Liver (tissue), 3 donors: ENCODE results near the gene SYT8.

Source experiments
- ATF3 ChIP-seq: IDR thresholded peaks from 2 replicates; pipeline ENCODE4 v1.6.1; 2016; ENCODE audit warnings: antibody characterized with exemption
- CTCF ChIP-seq: fragments of 150-350 bp; IDR thresholded peaks from 2 replicates; pipeline ENCODE4 v1.5.1; 2017; ENCODE audit warnings: improper control_type of control experiment, low read depth, low read length; ENCODE audit not compliant: missing input control
- EGR1 ChIP-seq, 2 donors: IDR thresholded peaks; 2 replicates each; pipeline ENCODE4 v1.6.1; 2016 to 2018; ENCODE audit warnings: antibody characterized with exemption in 2 of 2, low read depth in 2 of 2
- FOXA1 ChIP-seq: IDR thresholded peaks from 2 replicates; pipeline ENCODE4 v1.6.1; 2016; ENCODE audit warnings: antibody characterized with exemption
- HNF4A ChIP-seq, 2 donors: conservative IDR thresholded peaks; 2 replicates each; pipeline ENCODE4 v1.6.1; 2016; ENCODE audit warnings: antibody characterized with exemption in 2 of 2, mild to moderate bottlenecking in 2 of 2
- HNF4G ChIP-seq: IDR thresholded peaks from 2 replicates; pipeline ENCODE4 v1.6.1; 2016; ENCODE audit warnings: antibody characterized with exemption
- JUND ChIP-seq, 2 donors: IDR thresholded peaks; 2 replicates each; pipeline ENCODE4 v1.6.1; 2016; ENCODE audit warnings: antibody characterized with exemption in 2 of 2
- RAD21 ChIP-seq, 2 donors: IDR thresholded peaks; 2 replicates each; pipeline ENCODE4 v1.6.1; 2016; ENCODE audit warnings: antibody characterized with exemption in 2 of 2, mild to moderate bottlenecking in 2 of 2
- TAF1 ChIP-seq: conservative IDR thresholded peaks from 2 replicates; pipeline ENCODE4 v1.6.1; 2016; ENCODE audit warnings: antibody characterized with exemption, mild to moderate bottlenecking
- donor health status: healthy.
- donor health status: healthy.

GRCh38 chr11:1785749-1786413 is 48.9 kb upstream of the SYT8 start:
- TF ChIP-seq ATF3 (no peak), JUND (IDR thresholded peaks at IDR 0.05) (no peak), EGR1 (IDR thresholded peaks at IDR 0.05; ENCODE audit: low read depth in 2 of 2) (no peak), FOXA1 (no peak), CTCF (no peak), RAD21 (IDR thresholded peaks at IDR 0.05) (no peak), TAF1 (no peak), HNF4A (conservative IDR thresholded peaks at IDR 0.05) (no peak), HNF4G (no peak)
